ENCODE measurements around the gene DRAXIN. TPM values are rescaled to one million over a fixed set of nuclear protein-coding genes. Genes with fewer than 3 reads are reported as not detected.

Gene DRAXIN
- total RNA-seq, 4 donors from 2014 or later: under 0.01 to 0.06 TPM; not detected in 2

DNA sequence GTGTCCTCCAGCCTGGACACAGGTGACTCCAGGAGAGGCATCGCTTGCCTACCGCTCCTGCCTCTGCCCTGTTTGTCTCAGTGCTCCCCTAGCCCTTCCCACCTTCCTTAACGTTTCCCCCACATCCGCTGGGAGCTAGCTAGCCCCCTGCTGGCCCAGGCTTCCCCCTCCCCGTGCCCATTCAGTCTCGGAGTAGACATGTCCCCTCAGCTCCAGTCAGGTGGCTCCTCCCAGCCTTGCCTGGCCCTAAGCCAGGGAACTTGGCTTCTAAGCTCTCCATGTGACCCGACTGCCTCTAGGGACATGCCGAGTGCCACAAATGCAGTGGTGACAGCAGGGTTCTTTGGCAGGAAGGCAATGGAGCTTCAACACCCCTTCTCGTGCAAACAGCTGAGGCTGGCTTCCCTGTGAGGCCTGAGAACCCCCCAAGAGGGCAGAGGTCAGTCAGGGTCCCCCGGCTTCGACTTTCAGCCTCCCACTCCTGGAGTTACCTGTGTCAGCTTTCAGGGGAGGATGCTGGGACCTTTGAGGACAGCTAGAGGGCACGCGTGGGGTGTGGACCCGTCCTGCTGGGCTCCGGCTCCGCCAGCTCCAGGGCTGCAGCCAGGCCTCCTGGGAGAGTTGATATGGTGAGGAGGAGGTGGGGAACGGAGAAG, 16.2 kb downstream of the DRAXIN start:
- peaks cover 0 to 9% (median 0%) of the 10 kb centered on the region in 4 donors for H3K4me1 ChIP-seq

DNA sequence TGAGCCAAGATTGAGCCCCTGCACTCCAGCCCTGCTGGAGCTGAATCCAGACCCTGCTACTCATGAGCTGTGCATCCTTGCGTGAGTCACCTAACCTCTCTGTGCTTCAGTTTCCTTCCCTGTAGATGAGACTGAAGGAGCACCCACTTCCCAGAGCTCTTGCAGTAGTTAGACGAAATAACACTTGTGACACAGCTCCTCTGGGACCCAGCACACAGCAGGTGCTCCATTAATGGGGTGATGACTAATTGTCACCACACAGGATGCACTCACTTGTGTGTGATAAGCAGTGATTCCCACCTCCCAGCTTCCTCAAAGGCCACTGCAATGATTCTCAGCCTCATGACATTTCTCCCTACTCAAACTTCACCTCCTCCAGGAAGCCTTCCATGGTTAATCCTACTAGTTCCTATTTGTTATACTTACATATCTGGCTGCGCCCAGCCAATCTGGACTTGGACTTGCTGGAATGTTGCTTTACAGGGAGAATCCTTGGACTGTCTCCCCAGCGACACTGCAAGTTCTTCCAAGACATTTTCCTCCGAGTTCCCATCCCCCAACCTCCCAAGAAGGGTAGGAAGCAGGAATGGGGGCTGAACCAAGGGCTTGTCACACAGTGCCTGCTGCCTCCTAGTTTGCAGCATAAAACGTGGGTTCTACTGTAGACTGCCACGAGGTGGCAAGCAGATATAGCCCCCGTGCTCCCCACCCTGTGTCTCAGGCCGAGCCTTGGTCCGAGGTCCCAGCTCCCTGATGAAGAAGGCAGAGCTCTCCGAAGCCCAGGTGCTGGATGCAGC, 17.2 kb downstream of the DRAXIN start:
- no peak overlapping the region for H3K27ac ChIP-seq (replicated peaks in 1 of 4)
- no peak for TF ChIP-seq POLR2AphosphoS5 (IDR thresholded peaks at IDR 0.05)
- no peak for TF ChIP-seq POLR2A (IDR thresholded peaks at IDR 0.05; ENCODE audit: low read depth)
- TF ChIP-seq, protein P1, sequence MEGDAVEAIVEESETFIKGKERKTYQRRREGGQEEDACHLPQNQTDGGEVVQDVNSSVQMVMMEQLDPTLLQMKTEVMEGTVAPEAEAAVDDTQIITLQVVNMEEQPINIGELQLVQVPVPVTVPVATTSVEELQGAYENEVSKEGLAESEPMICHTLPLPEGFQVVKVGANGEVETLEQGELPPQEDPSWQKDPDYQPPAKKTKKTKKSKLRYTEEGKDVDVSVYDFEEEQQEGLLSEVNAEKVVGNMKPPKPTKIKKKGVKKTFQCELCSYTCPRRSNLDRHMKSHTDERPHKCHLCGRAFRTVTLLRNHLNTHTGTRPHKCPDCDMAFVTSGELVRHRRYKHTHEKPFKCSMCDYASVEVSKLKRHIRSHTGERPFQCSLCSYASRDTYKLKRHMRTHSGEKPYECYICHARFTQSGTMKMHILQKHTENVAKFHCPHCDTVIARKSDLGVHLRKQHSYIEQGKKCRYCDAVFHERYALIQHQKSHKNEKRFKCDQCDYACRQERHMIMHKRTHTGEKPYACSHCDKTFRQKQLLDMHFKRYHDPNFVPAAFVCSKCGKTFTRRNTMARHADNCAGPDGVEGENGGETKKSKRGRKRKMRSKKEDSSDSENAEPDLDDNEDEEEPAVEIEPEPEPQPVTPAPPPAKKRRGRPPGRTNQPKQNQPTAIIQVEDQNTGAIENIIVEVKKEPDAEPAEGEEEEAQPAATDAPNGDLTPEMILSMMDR (IDR thresholded peaks at IDR 0.05): no peak
- no peak for TF ChIP-seq EP300 (IDR thresholded peaks at IDR 0.05)
- peaks cover 0 to 80% (median 0%) of the 10 kb centered on the region in 4 donors for H3K27me3 ChIP-seq
- H3K4me1 ChIP-seq: peaks cover 0 to 9% (median 0%) of the 10 kb centered on the region in 4 donors
- DNase-seq (ENCODE audit: extremely low spot score): no peak
- no peaks in the 10 kb centered on the region for H3K9me3 ChIP-seq
- intact Hi-C loops (cut with DNase I): no loop called here
- no peak overlapping the region for H3K4me3 ChIP-seq
- WGBS: 82% methylated on average over 11 of the region's 11 CpGs
- no peaks in the 10 kb centered on the region for H3K36me3 ChIP-seq

More for the DNA sequence above, 16.2 kb downstream of the DRAXIN start:
- Histone ChIP-seq H3K9me3 (no peaks in the 10 kb centered on the region), H3K36me3 (no peaks in the 10 kb centered on the region), H3K27ac (replicated peaks in 1 of 4) (no peak overlapping the region), H3K27me3 (peaks cover 0 to 80% (median 0%) of the 10 kb centered on the region in 4 donors), H3K4me3 (no peak overlapping the region)
- no peak for DNase-seq (ENCODE audit: extremely low spot score)
- no peak for TF ChIP-seq EP300 (IDR thresholded peaks at IDR 0.05)
- TF ChIP-seq POLR2AphosphoS5 (IDR thresholded peaks at IDR 0.05): no peak
- 60% methylated on average over 16 of the region's 17 CpGs for WGBS
- intact Hi-C loops (cut with DNase I): no loop called here

DNA sequence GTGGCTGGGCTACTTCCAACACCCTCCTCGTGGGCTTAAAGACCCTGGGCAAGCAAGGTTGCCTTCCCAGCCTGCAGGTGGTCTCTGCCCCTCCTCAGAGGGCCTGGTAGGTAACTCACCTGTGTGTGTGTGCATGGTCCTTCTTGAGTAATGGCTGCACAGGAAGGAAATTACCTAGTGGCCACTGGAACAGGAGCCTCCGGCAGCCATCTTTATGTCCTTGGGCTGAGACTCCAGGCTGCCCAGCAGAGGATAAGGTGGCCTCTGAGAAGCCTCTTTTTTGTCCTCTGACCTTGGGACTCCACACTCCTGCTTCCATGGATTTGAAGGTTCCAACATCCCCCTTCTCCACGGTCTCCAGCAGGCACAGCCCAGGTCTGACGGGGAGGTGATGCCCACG, 20.0 kb downstream of the DRAXIN start:
- no peak for TF ChIP-seq EP300 (IDR thresholded peaks at IDR 0.05)
- TF ChIP-seq POLR2A (IDR thresholded peaks at IDR 0.05; ENCODE audit: low read depth): no peak
- TF ChIP-seq, protein P1 (IDR thresholded peaks at IDR 0.05): no peak
- no peak for TF ChIP-seq POLR2AphosphoS5 (IDR thresholded peaks at IDR 0.05)
- Histone ChIP-seq H3K4me3 (no peak overlapping the region), H3K27ac (replicated peaks in 1 of 4) (no peak overlapping the region), H3K9me3 (no peaks in the 10 kb centered on the region), H3K36me3 (no peaks in the 10 kb centered on the region), H3K27me3 (peaks cover 0 to 80% (median 0%) of the 10 kb centered on the region in 4 donors), H3K4me1 (peaks cover 0 to 9% (median 0%) of the 10 kb centered on the region in 4 donors)
- 88% methylated on average over 5 of the region's 5 CpGs for WGBS
- DNase-seq (ENCODE audit: extremely low spot score): no peak
- intact Hi-C loops (cut with DNase I): no loop called here

DNA sequence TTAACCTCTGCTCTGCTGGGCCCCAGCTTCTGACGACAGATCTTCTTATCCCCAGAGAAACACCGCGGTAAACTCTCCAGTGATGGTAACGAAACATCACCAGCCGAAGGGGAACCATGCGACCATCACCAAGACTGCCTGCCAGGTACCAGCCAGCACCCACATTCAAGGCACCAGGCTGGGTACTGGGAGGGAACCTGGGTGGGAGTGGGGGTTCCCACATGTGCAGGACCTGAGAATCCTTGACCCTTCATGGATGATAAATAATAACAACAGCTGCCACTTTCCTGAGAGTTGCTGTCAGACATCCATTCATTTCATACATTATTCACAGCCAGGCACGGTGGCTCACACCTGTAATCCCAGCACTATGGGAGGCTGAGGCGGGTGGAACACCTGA, 20.8 kb downstream of the DRAXIN start:
- WGBS: 88% methylated on average over 8 of the region's 8 CpGs
- no peak for DNase-seq (ENCODE audit: extremely low spot score)
- intact Hi-C loops (cut with DNase I): no loop called here
- Histone ChIP-seq H3K4me1 (peaks cover 0 to 9% (median 0%) of the 10 kb centered on the region in 4 donors), H3K27ac (replicated peaks in 1 of 4) (no peak overlapping the region), H3K4me3 (no peak overlapping the region), H3K9me3 (no peaks in the 10 kb centered on the region), H3K36me3 (no peaks in the 10 kb centered on the region), H3K27me3 (peaks cover 0 to 75% (median 0%) of the 10 kb centered on the region in 4 donors)
- TF ChIP-seq POLR2A (IDR thresholded peaks at IDR 0.05; ENCODE audit: low read depth) (no peak), EP300 (IDR thresholded peaks at IDR 0.05) (no peak), POLR2AphosphoS5 (IDR thresholded peaks at IDR 0.05) (no peak)
- TF ChIP-seq, protein P1 (IDR thresholded peaks at IDR 0.05): no peak

DNA sequence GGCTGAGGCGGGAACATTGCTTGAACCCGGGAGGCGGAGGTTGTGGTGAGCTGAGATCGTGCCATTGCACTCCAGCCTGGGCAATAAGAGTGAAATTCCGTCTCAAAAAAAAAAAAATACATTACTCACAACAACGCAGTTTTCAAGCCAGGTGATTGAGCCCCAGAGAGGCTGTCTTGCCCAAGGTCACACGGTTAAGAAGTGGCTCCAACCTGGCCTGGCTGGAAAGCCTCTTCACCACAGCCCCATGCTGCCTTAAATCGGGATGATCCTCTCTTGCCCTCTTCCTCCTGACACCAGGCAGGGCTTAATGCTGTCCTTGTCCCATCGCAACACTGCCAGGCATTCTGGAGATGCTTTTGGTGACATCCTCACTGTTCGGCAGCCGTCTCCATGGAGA, 21.6 kb downstream of the DRAXIN start:
- H3K4me3 ChIP-seq: no peak overlapping the region
- H3K4me1 ChIP-seq: peaks cover 0 to 2% (median 0%) of the 10 kb centered on the region in 4 donors
- DNase-seq (ENCODE audit: extremely low spot score): no peak
- peaks cover 0 to 69% (median 0%) of the 10 kb centered on the region in 4 donors for H3K27me3 ChIP-seq
- no peaks in the 10 kb centered on the region for H3K36me3 ChIP-seq
- TF ChIP-seq POLR2AphosphoS5 (IDR thresholded peaks at IDR 0.05): no peak
- TF ChIP-seq EP300 (IDR thresholded peaks at IDR 0.05): no peak
- TF ChIP-seq POLR2A (IDR thresholded peaks at IDR 0.05; ENCODE audit: low read depth): no peak
- TF ChIP-seq, protein P1 (IDR thresholded peaks at IDR 0.05): no peak
- 80% methylated on average over 11 of the region's 11 CpGs for WGBS
- no peaks in the 10 kb centered on the region for H3K9me3 ChIP-seq
- intact Hi-C loops (cut with DNase I): no loop called here
- no peak overlapping the region for H3K27ac ChIP-seq (replicated peaks in 1 of 4)
